Kidney (tissue), 14 donors: ENCODE data around the gene PROKR1. TPM values are rescaled to one million over a fixed set of nuclear protein-coding genes. Genes with fewer than 3 reads are reported as not detected.

Experiments
- DNase-seq, 5 donors: peaks; one replicate each; pipeline ENCODE4 v3.0.0-alpha.2; 2013 to 2020
- FAIRE-seq: peaks from 2 replicates; lab custom pipeline; 2012; peaks lifted over from hg19 to GRCh38; lab: Jason Lieb, UNC
- H3K27ac ChIP-seq, 2 donors: one replicate each; pipeline ENCODE4 v1.7.0; 2013; ENCODE audit warnings: low read depth in 2 of 2, low read length in 2 of 2, inconsistent platforms in 1 of 2
- H3K27me3 ChIP-seq: one replicate; pipeline ENCODE4 v1.7.1; 2013; ENCODE audit warnings: low read length, inconsistent platforms; ENCODE audit not compliant: control insufficient read depth, insufficient read depth
- H3K36me3 ChIP-seq, 3 donors: one replicate each; pipeline versions ENCODE4 v1.7.0 to v1.7.1; 2013; ENCODE audit warnings: low read length in 3 of 3, control low read depth in 1 of 3, inconsistent platforms in 1 of 3; ENCODE audit not compliant: insufficient read depth in 3 of 3, control insufficient read depth in 2 of 3
- H3K4me1 ChIP-seq, 3 donors: one replicate each; pipeline versions ENCODE4 v1.7.0 to v1.7.1; 2013; ENCODE audit warnings: low read length in 3 of 3, inconsistent platforms in 1 of 3, low read depth in 1 of 3; ENCODE audit not compliant: control insufficient read depth in 2 of 3, insufficient read depth in 2 of 3
- H3K4me3 ChIP-seq, 3 donors: one replicate each; pipeline versions ENCODE4 v1.7.0 to v1.8.1; 2013; ENCODE audit warnings: low read length in 3 of 3, control low read depth in 1 of 3, inconsistent platforms in 1 of 3
- H3K9ac ChIP-seq, 3 donors: one replicate each; pipeline versions ENCODE4 v1.7.0 to v1.7.1; 2013; ENCODE audit warnings: low read length in 3 of 3, control low read depth in 1 of 3, inconsistent platforms in 1 of 3
- H3K9me3 ChIP-seq, 3 donors: one replicate each; pipeline versions ENCODE4 v1.7.0 to v1.7.1; 2013; ENCODE audit warnings: low read length in 3 of 3, control low read depth in 1 of 3, inconsistent platforms in 1 of 3; ENCODE audit not compliant: control insufficient read depth in 2 of 3, insufficient read depth in 1 of 3
- intact Hi-C: fragments of 100-400 bp; cut with DNase I; formaldehyde crosslinking; loops from one replicate; pipeline ENCODE4 v1.11.1; 2022
- polyA plus RNA-seq: library from polyadenylated mRNA; stranded (reverse); fragments of 350-450 nt; fragmentation: Illumina TruSeq; extraction: RNeasy Lipid Tissue Mini Kit (QIAGEN cat#74804); gene quantifications from one replicate; pipeline ENCODE4 v1.2.3, GENCODE V29; 2014; ENCODE audit warnings: low read depth, low replicate concordance; ENCODE audit not compliant: insufficient read depth
- total RNA-seq: library from RNA; stranded (reverse); fragmentation: NEBNext Ultra II Directional; extraction: Animal tissue kit (Norgen Biotek cat#: 25700); gene quantifications from one replicate; pipeline ENCODE4 v1.2.1, GENCODE V29; 2021
- TF ChIP-seq, protein P1 (sequence below): IDR thresholded peaks from 3 replicates; pipeline ENCODE4 v1.5.1; 2012; ENCODE audit warnings: mild to moderate bottlenecking, moderate library complexity, borderline replicate concordance; ENCODE audit not compliant: insufficient read depth; ENCODE audit errors: extremely low read depth
- donor health status: control.
- donor health status: control.
- donor health status: control.
- donor health status: control.
- donor health status: control.
- donor health status: DM: yes; HTN: yes; CAD: no.
- donor health status: Normal renal cell carcinoma (clear cell type).

Gene PROKR1
- total and polyA plus RNA-seq, 2 donors from 2014 or later, result not detected

DNA sequence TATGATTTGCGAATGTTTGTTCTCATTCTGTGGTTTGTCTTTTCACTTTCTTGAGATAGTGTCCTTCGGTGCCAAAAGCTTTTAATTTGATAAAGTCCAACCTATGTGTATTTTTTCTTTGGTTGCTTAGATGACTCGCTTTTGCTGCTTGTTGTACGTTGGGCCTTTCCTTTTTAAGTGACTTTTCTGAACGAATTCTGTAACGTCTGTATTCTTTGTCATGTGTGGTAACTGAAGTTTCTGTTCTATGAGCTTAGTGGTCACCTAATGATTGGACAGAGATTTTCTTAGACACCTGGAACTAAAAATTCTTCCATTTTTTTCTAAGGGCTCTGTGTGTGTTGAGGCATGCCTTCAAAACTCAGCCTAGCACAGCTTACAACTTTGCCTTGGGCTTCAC lies 19.6 kb upstream of the PROKR1 start:
- FAIRE-seq (no peak), DNase-seq (no peak)
- no peaks in the 10 kb centered on the region for H3K4me1 ChIP-seq
- H3K4me3 ChIP-seq, result no peak overlapping the region
- no peaks in the 10 kb centered on the region for H3K27me3 ChIP-seq
- intact Hi-C loops, result no loop called here
- no peak overlapping the region for H3K9ac ChIP-seq
- no peak overlapping the region for H3K27ac ChIP-seq
- TF ChIP-seq, protein P1, sequence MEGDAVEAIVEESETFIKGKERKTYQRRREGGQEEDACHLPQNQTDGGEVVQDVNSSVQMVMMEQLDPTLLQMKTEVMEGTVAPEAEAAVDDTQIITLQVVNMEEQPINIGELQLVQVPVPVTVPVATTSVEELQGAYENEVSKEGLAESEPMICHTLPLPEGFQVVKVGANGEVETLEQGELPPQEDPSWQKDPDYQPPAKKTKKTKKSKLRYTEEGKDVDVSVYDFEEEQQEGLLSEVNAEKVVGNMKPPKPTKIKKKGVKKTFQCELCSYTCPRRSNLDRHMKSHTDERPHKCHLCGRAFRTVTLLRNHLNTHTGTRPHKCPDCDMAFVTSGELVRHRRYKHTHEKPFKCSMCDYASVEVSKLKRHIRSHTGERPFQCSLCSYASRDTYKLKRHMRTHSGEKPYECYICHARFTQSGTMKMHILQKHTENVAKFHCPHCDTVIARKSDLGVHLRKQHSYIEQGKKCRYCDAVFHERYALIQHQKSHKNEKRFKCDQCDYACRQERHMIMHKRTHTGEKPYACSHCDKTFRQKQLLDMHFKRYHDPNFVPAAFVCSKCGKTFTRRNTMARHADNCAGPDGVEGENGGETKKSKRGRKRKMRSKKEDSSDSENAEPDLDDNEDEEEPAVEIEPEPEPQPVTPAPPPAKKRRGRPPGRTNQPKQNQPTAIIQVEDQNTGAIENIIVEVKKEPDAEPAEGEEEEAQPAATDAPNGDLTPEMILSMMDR, result no peak
- peaks cover 0 to 14% (median 2%) of the 10 kb centered on the region in 3 donors for H3K9me3 ChIP-seq
- H3K36me3 ChIP-seq, result no peaks in the 10 kb centered on the region

DNA sequence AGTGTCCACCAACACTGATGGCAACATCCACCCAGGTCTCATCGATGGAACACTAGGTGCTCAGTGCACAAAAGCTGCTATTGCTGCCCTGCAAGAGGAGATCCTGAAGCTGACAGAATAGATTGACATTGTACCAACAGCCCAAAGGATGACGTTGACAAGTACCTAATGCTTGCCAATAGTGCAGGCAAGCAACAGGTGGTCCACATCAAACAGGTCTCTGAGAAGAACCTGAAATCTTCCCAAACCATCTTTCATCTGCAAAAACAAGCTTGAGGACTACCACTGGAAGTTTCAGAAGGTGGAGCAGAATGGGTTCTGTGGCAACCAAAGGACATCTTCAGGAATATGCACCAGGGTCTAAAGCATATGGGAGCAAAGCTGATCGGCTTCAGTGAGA lies 15.8 kb upstream of the PROKR1 start:
- H3K4me3 ChIP-seq, result no peak overlapping the region
- FAIRE-seq (no peak), DNase-seq (no peak)
- peaks cover 0 to 10% (median 2%) of the 10 kb centered on the region in 3 donors for H3K9me3 ChIP-seq
- no peak overlapping the region for H3K27ac ChIP-seq
- H3K9ac ChIP-seq, result no peak overlapping the region
- no peaks in the 10 kb centered on the region for H3K27me3 ChIP-seq
- intact Hi-C loops, result no loop called here
- H3K4me1 ChIP-seq, result no peaks in the 10 kb centered on the region
- TF ChIP-seq, protein P1, result no peak
- no peaks in the 10 kb centered on the region for H3K36me3 ChIP-seq

DNA sequence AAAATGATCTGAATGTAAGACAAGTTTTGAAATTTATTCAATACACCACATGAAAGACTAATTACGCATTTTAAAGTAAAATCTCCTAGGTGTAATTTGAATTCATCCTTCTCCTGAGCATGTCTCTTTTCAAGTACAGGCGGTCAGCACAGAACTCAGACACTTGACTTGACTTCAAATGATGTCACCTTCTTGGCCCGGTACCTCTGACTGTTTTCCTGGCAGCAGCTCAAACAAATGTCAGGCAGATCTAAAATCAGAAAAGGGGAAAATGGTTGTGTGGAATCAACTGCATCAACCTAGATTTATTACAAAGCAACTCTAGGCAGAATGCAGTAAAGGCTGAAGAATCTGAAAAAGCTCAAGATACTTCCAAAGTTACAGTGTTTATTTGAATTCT lies 11.4 kb upstream of the PROKR1 start:
- FAIRE-seq (no peak), DNase-seq (peak in 1 of 5 donors; percentile 50)
- Histone ChIP-seq H3K4me1 (no peaks in the 10 kb centered on the region), H3K36me3 (no peaks in the 10 kb centered on the region), H3K9me3 (no peaks in the 10 kb centered on the region), H3K27me3 (no peaks in the 10 kb centered on the region), H3K9ac (no peak overlapping the region), H3K4me3 (no peak overlapping the region), H3K27ac (no peak overlapping the region)
- TF ChIP-seq, protein P1, result no peak
- intact Hi-C loops, result no loop called here

DNA sequence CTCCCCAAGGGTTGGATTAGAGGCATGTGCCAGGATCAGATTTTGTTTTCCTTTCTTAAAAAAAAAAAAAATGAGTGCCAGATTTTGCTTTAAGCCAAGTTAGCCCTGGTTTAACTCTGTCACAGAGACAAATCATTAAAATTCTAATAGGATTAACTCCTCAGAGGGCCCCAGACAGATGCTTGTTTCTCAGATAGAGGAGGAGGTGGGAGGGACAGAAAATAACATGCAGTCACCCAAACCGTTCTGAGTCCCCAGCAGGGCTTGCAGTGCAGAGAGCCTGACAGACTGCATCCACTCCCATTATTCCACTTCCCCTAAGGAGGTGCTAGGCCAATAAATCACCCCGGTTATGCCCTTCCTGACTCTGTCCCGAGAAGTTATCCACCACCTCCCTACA lies 6.3 kb upstream of the PROKR1 start:
- DNase-seq, result peak in 3 of 5 donors; percentile 16 to 46 (median 32)
- H3K4me3 ChIP-seq, result no peak overlapping the region
- FAIRE-seq, result no peak
- no peaks in the 10 kb centered on the region for H3K4me1 ChIP-seq
- H3K9ac ChIP-seq, result no peak overlapping the region
- peaks cover 0 to 6% (median 0%) of the 10 kb centered on the region in 3 donors for H3K9me3 ChIP-seq
- H3K27me3 ChIP-seq, result no peaks in the 10 kb centered on the region
- TF ChIP-seq, protein P1, result no peak
- H3K36me3 ChIP-seq, result no peaks in the 10 kb centered on the region
- intact Hi-C loops, result no loop called here
- H3K27ac ChIP-seq, result no peak overlapping the region
